Transverse colon (tissue), 4 donors: Measurements from ENCODE around the gene BMP6. TPM values are rescaled to one million over a fixed set of nuclear protein-coding genes. Genes with fewer than 3 reads are reported as not detected.

Experiments
- DNase-seq: peaks from one replicate; pipeline ENCODE4 v3.0.0-alpha.2; 2019
- H3K27ac ChIP-seq, 4 donors: fragments of 200-600 bp; sonication (generic); 2 replicates each; pipeline ENCODE4 v1.5.1; 2016 to 2018; ENCODE audit warnings: inconsistent platforms in 4 of 4
- H3K27me3 ChIP-seq: fragments of 200-600 bp; sonication (generic); 2 replicates; pipeline ENCODE4 v1.5.1; 2017; ENCODE audit warnings: inconsistent platforms
- H3K36me3 ChIP-seq, 4 donors: fragments of 200-600 bp; sonication (generic); 2 replicates each; pipeline ENCODE4 v1.5.1; 2017 to 2019; ENCODE audit warnings: inconsistent platforms in 4 of 4
- H3K4me1 ChIP-seq, 4 donors: fragments of 200-600 bp; sonication (generic); 2 replicates each; pipeline ENCODE4 v1.5.1; 2017 to 2020; ENCODE audit warnings: inconsistent platforms in 4 of 4
- H3K4me3 ChIP-seq, 4 donors: fragments of 200-600 bp; sonication (generic); 1 replicate in 1 of 4; 2 replicates in 3 of 4; pipeline versions ENCODE4 v1.5.1 to v1.6.1; 2017 to 2019; ENCODE audit warnings: inconsistent platforms in 4 of 4
- H3K9me3 ChIP-seq, 2 donors: fragments of 200-600 bp; sonication (generic); 2 replicates each; pipeline ENCODE4 v1.5.1; 2017 to 2019; ENCODE audit warnings: inconsistent platforms in 2 of 2
- EP300 ChIP-seq: sonication (generic); formaldehyde crosslinking; IDR thresholded peaks from one replicate; pipeline ENCODE4 v1.6.1; 2017; ENCODE audit warnings: antibody characterized with exemption, low read depth
- POLR2A ChIP-seq: fragments of 450-650 bp; IDR thresholded peaks from one replicate; pipeline ENCODE4 v1.6.1; 2016; ENCODE audit warnings: antibody characterized with exemption, mild to moderate bottlenecking, moderate library complexity
- POLR2AphosphoS5 ChIP-seq, 3 donors: sonication (generic); formaldehyde crosslinking; IDR thresholded peaks; one replicate each; pipeline ENCODE4 v1.6.1; 2016; ENCODE audit warnings: antibody characterized with exemption in 3 of 3
- WGBS, 2 donors: methylation state at CpG; one replicate each; pipeline ENCODE4 v1.1.5; 2018; ENCODE audit warnings: low coverage in 1 of 2; 5-methylcytosine and 5-hydroxymethylcytosine counted together
- in situ Hi-C, 4 donors: fragments of 200-750 bp; cut with MboI; loops; one replicate each; pipeline versions ENCODE4 v1.15.0 to v1.15.1; 2017; ENCODE audit warnings: low sequenced_read_pairs in 3 of 4, low pct_ligation_motif_present in 1 of 4, low pct_unique_long_range_greater_than_20kb in 1 of 4
- intact Hi-C: fragments of 100-400 bp; cut with DNase I; formaldehyde crosslinking; loops from one replicate; pipeline ENCODE4 v1.15.1; 2023; ENCODE audit warnings: low total_unique reads
- total RNA-seq, 4 donors: library from RNA; depleted of rRNA; stranded (reverse); fragments of >200 nt; gene quantifications; one replicate each; pipeline ENCODE4 v1.1.0, GENCODE V29; 2016
- TF ChIP-seq, protein P1 (sequence below), 5 experiments: fragments of 200-600 bp in 3 of 5; fragments of 450-650 bp in 2 of 5; sonication (generic) in 3 of 5; IDR thresholded peaks; 1 replicate in 2 of 5; 2 replicates in 3 of 5; pipeline ENCODE4 v1.5.1; 2016 to 2017; ENCODE audit warnings: antibody characterized with exemption in 5 of 5, inconsistent platforms in 3 of 5, mild to moderate bottlenecking in 2 of 5, moderate library complexity in 1 of 5

Gene BMP6
- total RNA-seq, 4 donors from 2014 or later, result 1.1 to 12.7 (median 6.7) TPM

DNA sequence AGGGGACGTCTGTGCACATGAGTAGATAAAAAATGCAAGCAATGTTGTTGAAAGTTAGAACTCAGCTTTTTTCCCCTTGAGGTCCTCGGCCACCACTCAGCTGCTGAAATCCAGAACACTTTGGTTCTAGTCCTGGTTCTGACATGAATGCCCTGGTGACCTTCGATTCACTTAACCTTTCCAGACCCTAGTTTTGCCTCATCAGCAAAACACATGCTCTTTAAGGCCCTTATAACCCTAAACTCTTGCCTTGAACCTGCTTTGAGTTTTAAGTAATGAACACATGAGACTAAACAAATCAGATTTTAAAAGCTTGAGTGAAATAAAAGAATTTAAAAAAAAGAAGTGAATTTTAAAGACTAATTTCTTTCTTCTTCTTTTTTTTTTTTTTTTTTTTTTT lies 33.4 kb downstream of the BMP6 start:
- DNase-seq, result no peak
- no peak overlapping the region for H3K4me3 ChIP-seq
- 69% methylated on average over 2 to 3 of the region's 3 CpGs for WGBS, 2 donors
- intact Hi-C loops (no loop called here), in situ Hi-C loops (no loop called here)
- TF ChIP-seq POLR2AphosphoS5 (IDR thresholded peaks at IDR 0.05) (no peak), POLR2A (no peak), EP300 (no peak)
- TF ChIP-seq, protein P1, sequence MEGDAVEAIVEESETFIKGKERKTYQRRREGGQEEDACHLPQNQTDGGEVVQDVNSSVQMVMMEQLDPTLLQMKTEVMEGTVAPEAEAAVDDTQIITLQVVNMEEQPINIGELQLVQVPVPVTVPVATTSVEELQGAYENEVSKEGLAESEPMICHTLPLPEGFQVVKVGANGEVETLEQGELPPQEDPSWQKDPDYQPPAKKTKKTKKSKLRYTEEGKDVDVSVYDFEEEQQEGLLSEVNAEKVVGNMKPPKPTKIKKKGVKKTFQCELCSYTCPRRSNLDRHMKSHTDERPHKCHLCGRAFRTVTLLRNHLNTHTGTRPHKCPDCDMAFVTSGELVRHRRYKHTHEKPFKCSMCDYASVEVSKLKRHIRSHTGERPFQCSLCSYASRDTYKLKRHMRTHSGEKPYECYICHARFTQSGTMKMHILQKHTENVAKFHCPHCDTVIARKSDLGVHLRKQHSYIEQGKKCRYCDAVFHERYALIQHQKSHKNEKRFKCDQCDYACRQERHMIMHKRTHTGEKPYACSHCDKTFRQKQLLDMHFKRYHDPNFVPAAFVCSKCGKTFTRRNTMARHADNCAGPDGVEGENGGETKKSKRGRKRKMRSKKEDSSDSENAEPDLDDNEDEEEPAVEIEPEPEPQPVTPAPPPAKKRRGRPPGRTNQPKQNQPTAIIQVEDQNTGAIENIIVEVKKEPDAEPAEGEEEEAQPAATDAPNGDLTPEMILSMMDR (IDR thresholded peaks at IDR 0.05), result no peak
- no peaks in the 10 kb centered on the region for H3K27me3 ChIP-seq
- no peaks in the 10 kb centered on the region for H3K4me1 ChIP-seq
- H3K9me3 ChIP-seq, result no peaks in the 10 kb centered on the region
- no peak overlapping the region for H3K27ac ChIP-seq
- no peaks in the 10 kb centered on the region for H3K36me3 ChIP-seq

- in situ Hi-C loops (no loop called here), intact Hi-C loops (no loop called here)
- Histone ChIP-seq H3K36me3 (no peaks in the 10 kb centered on the region), H3K4me1 (no peaks in the 10 kb centered on the region), H3K4me3 (no peak overlapping the region), H3K9me3 (no peaks in the 10 kb centered on the region), H3K27me3 (no peaks in the 10 kb centered on the region), H3K27ac (no peak overlapping the region)
- TF ChIP-seq POLR2AphosphoS5 (IDR thresholded peaks at IDR 0.05) (no peak), POLR2A (no peak), EP300 (no peak)
- TF ChIP-seq, protein P1 (IDR thresholded peaks at IDR 0.05), result no peak
- no peak for DNase-seq
- 96 to 98% methylated on average over 3 of the region's 3 CpGs for WGBS, 2 donors
Measured at GRCh38 chr6:7761051-7761450, 35.2 kb downstream of the BMP6 start.

- intact Hi-C loops, result no loop called here
- H3K36me3 ChIP-seq, result no peaks in the 10 kb centered on the region
- no peaks in the 10 kb centered on the region for H3K27me3 ChIP-seq
- no peaks in the 10 kb centered on the region for H3K9me3 ChIP-seq
- no peak overlapping the region for H3K27ac ChIP-seq
- no peak overlapping the region for H3K4me3 ChIP-seq
- no peaks in the 10 kb centered on the region for H3K4me1 ChIP-seq
- in situ Hi-C loops, result no loop called here
- no peak for DNase-seq
- WGBS, 2 donors, result 82 to 91% methylated on average over 5 to 12 of the region's 12 CpGs
- TF ChIP-seq, protein P1 (IDR thresholded peaks at IDR 0.05), result no peak
- TF ChIP-seq POLR2A (no peak), EP300 (no peak), POLR2AphosphoS5 (IDR thresholded peaks at IDR 0.05) (no peak)
Measured at GRCh38 chr6:7762760-7763159, 36.9 kb downstream of the BMP6 start.

DNA sequence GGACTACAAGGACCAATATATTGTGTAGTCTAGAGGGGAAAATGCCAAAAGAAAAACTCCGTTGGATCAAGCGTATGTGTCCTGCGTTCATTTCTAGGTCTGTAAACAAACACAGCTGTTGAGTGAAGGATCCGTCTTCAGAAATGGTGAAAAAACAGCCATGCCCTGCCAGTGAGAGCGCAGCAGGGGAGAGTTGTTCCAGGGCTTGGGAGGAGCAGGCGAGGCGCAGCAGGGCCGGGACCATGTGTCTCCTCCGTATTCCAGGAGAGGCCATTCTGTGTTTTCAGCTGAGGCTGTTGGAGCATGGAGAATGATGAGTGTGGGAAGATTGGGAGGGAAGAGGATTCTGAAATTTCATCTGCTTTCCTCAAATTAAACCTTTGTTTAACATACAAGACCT lies 38.0 kb downstream of the BMP6 start:
- in situ Hi-C loops (no loop called here), intact Hi-C loops (no loop called here)
- Histone ChIP-seq H3K4me1 (no peaks in the 10 kb centered on the region), H3K27me3 (no peaks in the 10 kb centered on the region), H3K36me3 (no peaks in the 10 kb centered on the region), H3K27ac (no peak overlapping the region), H3K4me3 (no peak overlapping the region), H3K9me3 (no peaks in the 10 kb centered on the region)
- 47 to 67% methylated on average over 3 to 9 of the region's 9 CpGs for WGBS, 2 donors
- DNase-seq, result no peak
- TF ChIP-seq POLR2AphosphoS5 (IDR thresholded peaks at IDR 0.05) (no peak), EP300 (no peak), POLR2A (no peak)
- TF ChIP-seq, protein P1 (IDR thresholded peaks at IDR 0.05), result no peak
